ENCODE measurements around the gene ATP8B1.

- TF ChIP-seq CTCF (conservative IDR thresholded peaks at IDR 0.05 in 1 of 2, IDR thresholded peaks at IDR 0.05 in 1 of 2; ENCODE audit: extremely low read depth in 1 of 2, insufficient read depth in 1 of 2, low read depth in 1 of 2, low read length in 2 of 2): no peak
- TF ChIP-seq EZH2 (IDR thresholded peaks at IDR 0.05; ENCODE audit: borderline replicate concordance, low read length): no peak
Measured at GRCh38 chr18:57621246-57621604, 181.9 kb downstream of the ATP8B1 start.
